Esophagus squamous epithelium (tissue), 5 donors: ENCODE results near the gene ID3. TPM values are rescaled to one million over a fixed set of nuclear protein-coding genes. Genes with fewer than 3 reads are reported as not detected.

Source experiments
- DNase-seq: peaks from one replicate; lab custom pipeline; 2025; lab: John Stamatoyannopoulos, UW
- H3K27ac ChIP-seq, 4 donors: fragments of 200-600 bp; sonication (generic); one replicate each; pipeline ENCODE4 v1.5.1; 2016 to 2019; ENCODE audit warnings: mild to moderate bottlenecking in 1 of 4
- H3K27me3 ChIP-seq, 4 donors: fragments of 200-600 bp; sonication (generic); 1 replicate in 3 of 4; 2 replicates in 1 of 4; pipeline versions ENCODE4 v1.5.1 to v1.6.0; 2017 to 2021; ENCODE audit warnings: antibody characterized with exemption in 1 of 4
- H3K36me3 ChIP-seq, 3 donors: fragments of 200-600 bp; sonication (generic); one replicate each; pipeline ENCODE4 v1.5.1; 2016 to 2019
- H3K4me1 ChIP-seq, 3 donors: fragments of 200-600 bp; sonication (generic); one replicate each; pipeline ENCODE4 v1.5.1; 2017 to 2019
- H3K4me3 ChIP-seq, 4 donors: fragments of 200-600 bp; sonication (generic); 1 replicate in 3 of 4; 2 replicates in 1 of 4; pipeline ENCODE4 v1.5.1; 2016 to 2019; ENCODE audit warnings: mild to moderate bottlenecking in 2 of 4, moderate library complexity in 1 of 4
- H3K9me3 ChIP-seq, 3 donors: fragments of 200-600 bp; sonication (generic); one replicate each; pipeline ENCODE4 v1.5.1; 2016 to 2019
- CTCF ChIP-seq, 6 experiments: fragments of 450-650 bp in 4 of 6; fragments of 200-600 bp in 2 of 6; sonication (generic) in 2 of 6; IDR thresholded peaks; one replicate each; pipeline ENCODE4 v1.5.1; 2016 to 2019; ENCODE audit warnings: antibody characterized with exemption in 6 of 6, mild to moderate bottlenecking in 4 of 6, moderate library complexity in 4 of 6
- POLR2A ChIP-seq, 4 donors: fragments of 450-650 bp; IDR thresholded peaks; one replicate each; pipeline ENCODE4 v1.6.1; 2017; ENCODE audit warnings: antibody characterized with exemption in 4 of 4, mild to moderate bottlenecking in 4 of 4, moderate library complexity in 3 of 4
- WGBS, 2 donors: methylation state at CpG; one replicate each; pipeline ENCODE4 v1.1.5; 2018; 5-methylcytosine and 5-hydroxymethylcytosine counted together
- intact Hi-C: fragments of 100-400 bp; cut with DNase I; formaldehyde crosslinking; loops from one replicate; pipeline ENCODE4 v1.15.0; 2022
- total RNA-seq, 4 donors: library from RNA; depleted of rRNA; stranded (reverse); fragments of >200 nt; gene quantifications; one replicate each; pipeline ENCODE4 v1.1.0, GENCODE V29; 2016
- donor health status: DM: yes; HTN: yes; CAD: no.

Gene ID3
- total RNA-seq, 4 donors from 2014 or later = 12.6 to 62.9 (median 37.5) TPM

- H3K4me1 ChIP-seq = peaks cover 0 to 26% (median 0%) of the 10 kb centered on the region in 3 donors
- H3K36me3 ChIP-seq = no peaks in the 10 kb centered on the region
- H3K27me3 ChIP-seq = no peaks in the 10 kb centered on the region
- 69 to 76% methylated on average over 4 to 6 of the region's 6 CpGs for WGBS, 2 donors
- no peak for TF ChIP-seq POLR2A (IDR thresholded peaks at IDR 0.05)
- TF ChIP-seq CTCF (IDR thresholded peaks at IDR 0.05) = no peak
- H3K27ac ChIP-seq = no peak overlapping the region
- H3K9me3 ChIP-seq = no peaks in the 10 kb centered on the region
- DNase-seq = no peak
- H3K4me3 ChIP-seq = no peak overlapping the region
- intact Hi-C loops = no loop called here
Measured at GRCh38 chr1:23600283-23600682, 41.0 kb upstream of the ID3 start.

DNA sequence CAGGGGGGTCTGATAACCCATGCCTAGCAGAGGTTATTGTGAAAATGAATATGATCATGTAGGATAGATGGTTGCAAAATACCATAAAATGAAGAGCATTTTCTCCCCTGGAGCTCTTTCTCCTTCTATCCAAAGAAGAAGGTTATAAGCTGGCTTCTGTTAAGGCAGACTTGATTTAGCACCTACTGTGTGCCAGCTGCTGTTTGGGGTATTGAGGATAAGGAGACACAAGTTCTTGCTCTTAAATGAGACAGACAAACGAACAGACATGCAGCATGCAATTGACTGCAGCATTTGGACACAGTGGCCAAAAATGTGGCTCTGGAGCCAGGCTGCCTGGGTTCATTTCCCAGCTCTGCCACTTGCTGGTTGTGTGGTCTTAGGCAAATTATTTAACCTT, 39.8 kb upstream of the ID3 start:
- Histone ChIP-seq H3K27me3 (no peaks in the 10 kb centered on the region), H3K36me3 (no peaks in the 10 kb centered on the region), H3K4me3 (no peak overlapping the region), H3K27ac (no peak overlapping the region), H3K9me3 (no peaks in the 10 kb centered on the region), H3K4me1 (peaks cover 0 to 37% (median 0%) of the 10 kb centered on the region in 3 donors)
- DNase-seq = no peak
- intact Hi-C loops = no loop called here
- TF ChIP-seq POLR2A (IDR thresholded peaks at IDR 0.05) (no peak), CTCF (IDR thresholded peaks at IDR 0.05) (no peak)
- WGBS, 2 donors = 83 to 86% methylated on average over 1 of the region's 1 CpG

DNA sequence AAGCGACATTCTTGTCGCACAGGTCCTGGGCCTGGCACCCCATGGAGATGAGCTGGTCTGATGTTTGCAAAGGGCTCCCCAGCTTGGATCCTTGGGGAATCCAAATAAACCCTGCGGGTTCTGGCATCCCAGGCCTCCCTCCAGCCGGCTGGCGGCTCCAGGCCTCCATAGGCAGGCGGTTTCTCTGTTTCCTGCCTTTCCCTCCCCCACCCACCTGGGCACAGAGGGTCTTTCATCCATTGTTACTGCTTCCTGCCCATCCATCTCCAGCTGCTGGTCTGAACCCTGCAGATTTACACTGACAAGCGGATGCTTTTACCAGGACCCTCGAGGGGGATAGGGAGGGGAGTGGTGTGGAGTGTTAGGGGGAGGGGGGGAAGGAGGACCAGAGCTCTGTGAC, 39.1 kb upstream of the ID3 start:
- Histone ChIP-seq H3K27me3 (no peaks in the 10 kb centered on the region), H3K4me1 (peaks cover 0 to 44% (median 3%) of the 10 kb centered on the region in 3 donors), H3K4me3 (no peak overlapping the region), H3K36me3 (no peaks in the 10 kb centered on the region), H3K9me3 (no peaks in the 10 kb centered on the region), H3K27ac (no peak overlapping the region)
- DNase-seq = no peak
- intact Hi-C loops = no loop called here
- no peak for TF ChIP-seq CTCF (IDR thresholded peaks at IDR 0.05)
- no peak for TF ChIP-seq POLR2A (IDR thresholded peaks at IDR 0.05)
- 62 to 70% methylated on average over 5 to 6 of the region's 8 CpGs for whole genome bisulfite sequencing, 2 donors

- H3K9me3 ChIP-seq = no peaks in the 10 kb centered on the region
- 68 to 75% methylated on average over 4 of the region's 4 CpGs for WGBS, 2 donors
- DNase-seq = no peak
- no peaks in the 10 kb centered on the region for H3K27me3 ChIP-seq
- no peak overlapping the region for H3K4me3 ChIP-seq
- TF ChIP-seq POLR2A (IDR thresholded peaks at IDR 0.05) (no peak), CTCF (IDR thresholded peaks at IDR 0.05) (no peak)
- peaks cover 3 to 50% (median 3%) of the 10 kb centered on the region in 3 donors for H3K4me1 ChIP-seq
- intact Hi-C loops = no loop called here
- H3K27ac ChIP-seq = no peak overlapping the region
- H3K36me3 ChIP-seq = no peaks in the 10 kb centered on the region
Measured at GRCh38 chr1:23597635-23598388, 38.5 kb upstream of the ID3 start.
